Activated B cell treated with CpG ODN at 0.5 μM for 24 hours (primary cell): Measurements from ENCODE around the gene DPT. TPM values are rescaled to one million over a fixed set of nuclear protein-coding genes. Genes with fewer than 3 reads are reported as not detected.

Experiments
- ATAC-seq: fragments of 200-7000 bp; cut with Tn5 transposase; one replicate; pipeline ENCODE4 v1.10.0; 2021; ENCODE audit warnings: low read depth, mild to moderate bottlenecking, moderate library complexity
- CTCF ChIA-PET: fragments of 350-600 bp; sonication (Branson Sonifier 250); formaldehyde crosslinking; loops from one replicate; lab custom pipeline; 2021; ENCODE audit warnings: antibody characterized with exemption; lab: Charles Lee
- POLR2A ChIA-PET: fragments of 350-600 bp; sonication (Branson Sonifier 250); formaldehyde crosslinking; loops from one replicate; lab custom pipeline; 2021; ENCODE audit warnings: antibody characterized with exemption; lab: Charles Lee
- DNase-seq: peaks from one replicate; pipeline ENCODE4 v3.0.0; 2022
- H3K27ac Mint-ChIP-seq: one replicate; pipeline ENCODE4 v1.8.0; 2020; ENCODE audit warnings: mixed read lengths
- H3K27me3 Mint-ChIP-seq: one replicate; pipeline ENCODE4 v1.8.0; 2021; ENCODE audit warnings: mixed read lengths
- H3K36me3 Mint-ChIP-seq: one replicate; pipeline ENCODE4 v1.8.0; 2021; ENCODE audit warnings: low read depth, mixed read lengths
- H3K4me1 Mint-ChIP-seq: one replicate; pipeline ENCODE4 v1.8.0; 2021; ENCODE audit warnings: mixed read lengths
- H3K4me3 Mint-ChIP-seq: one replicate; pipeline ENCODE4 v1.8.0; 2020; ENCODE audit warnings: mild to moderate bottlenecking, mixed read lengths
- H3K9me3 Mint-ChIP-seq: one replicate; pipeline ENCODE4 v1.8.0; 2020; ENCODE audit warnings: mixed read lengths
- CTCF ChIP-seq: fragments of 200-600 bp; IDR thresholded peaks from one replicate; pipeline ENCODE4 v1.8.0; 2022; ENCODE audit warnings: antibody characterized with exemption, mild to moderate bottlenecking
- intact Hi-C: fragments of 100-400 bp; cut with micrococcal nuclease; formaldehyde crosslinking; loops from one replicate; pipeline ENCODE4 v1.15.1; 2024
- total RNA-seq: library from RNA; stranded (reverse); gene quantifications from 2 replicates; pipeline ENCODE4 v1.2.3, GENCODE V29; 2022

The DPT gene
- total RNA-seq, 1 donor from 2014 or later: not detected

- H3K4me1 Mint-ChIP-seq: no peaks in the 10 kb centered on the region
- CTCF ChIA-PET: no interaction called here
- DNase-seq (no peak), ATAC-seq (no peak)
- no peaks in the 10 kb centered on the region for H3K9me3 Mint-ChIP-seq
- POLR2A ChIA-PET: no interaction called here
- TF ChIP-seq CTCF: no peak
- H3K27ac Mint-ChIP-seq: no peak overlapping the region
- no peaks in the 10 kb centered on the region for H3K27me3 Mint-ChIP-seq
- H3K36me3 Mint-ChIP-seq: no peaks in the 10 kb centered on the region
- intact Hi-C loops: no loop called here
- H3K4me3 Mint-ChIP-seq: no peak overlapping the region
These were observed 39.0 kb upstream of the DPT start for GRCh38 chr1:168767894-168768584.

- ATAC-seq: no peak
- TF ChIP-seq CTCF: no peak
- Mint-ChIP-seq H3K4me3 (no peak overlapping the region), H3K27ac (no peak overlapping the region), H3K36me3 (no peaks in the 10 kb centered on the region), H3K4me1 (no peaks in the 10 kb centered on the region), H3K27me3 (no peaks in the 10 kb centered on the region), H3K9me3 (no peaks in the 10 kb centered on the region)
- DNase-seq: no peak
- ChIA-PET CTCF (no interaction called here), POLR2A (no interaction called here)
- intact Hi-C loops: no loop called here
These were observed 37.6 kb upstream of the DPT start for GRCh38 chr1:168766568-168766967.

- no peaks in the 10 kb centered on the region for H3K9me3 Mint-ChIP-seq
- intact Hi-C loops: no loop called here
- no peak for DNase-seq
- ChIA-PET POLR2A (no interaction called here), CTCF (no interaction called here)
- no peaks in the 10 kb centered on the region for H3K27me3 Mint-ChIP-seq
- H3K27ac Mint-ChIP-seq: no peak overlapping the region
- TF ChIP-seq CTCF: no peak
- no peaks in the 10 kb centered on the region for H3K36me3 Mint-ChIP-seq
- no peaks in the 10 kb centered on the region for H3K4me1 Mint-ChIP-seq
- ATAC-seq: no peak
- no peak overlapping the region for H3K4me3 Mint-ChIP-seq
These were observed 34.0 kb upstream of the DPT start for GRCh38 chr1:168763031-168763430.

GRCh38 chr1:168762473-168762872 lies 33.5 kb upstream of the DPT start:
- no peak overlapping the region for H3K4me3 Mint-ChIP-seq
- no peak overlapping the region for H3K27ac Mint-ChIP-seq
- DNase-seq (no peak), ATAC-seq (no peak)
- intact Hi-C loops: no loop called here
- no peak for TF ChIP-seq CTCF
- no peaks in the 10 kb centered on the region for H3K27me3 Mint-ChIP-seq
- no peaks in the 10 kb centered on the region for H3K9me3 Mint-ChIP-seq
- H3K4me1 Mint-ChIP-seq: no peaks in the 10 kb centered on the region
- ChIA-PET POLR2A (no interaction called here), CTCF (no interaction called here)
- no peaks in the 10 kb centered on the region for H3K36me3 Mint-ChIP-seq

- H3K27ac Mint-ChIP-seq: no peak overlapping the region
- no peak for DNase-seq
- H3K27me3 Mint-ChIP-seq: no peaks in the 10 kb centered on the region
- ChIA-PET POLR2A (no interaction called here), CTCF (no interaction called here)
- H3K36me3 Mint-ChIP-seq: no peaks in the 10 kb centered on the region
- H3K9me3 Mint-ChIP-seq: no peaks in the 10 kb centered on the region
- no peak overlapping the region for H3K4me3 Mint-ChIP-seq
- TF ChIP-seq CTCF: no peak
- ATAC-seq: no peak
- no peaks in the 10 kb centered on the region for H3K4me1 Mint-ChIP-seq
- intact Hi-C loops: no loop called here
These were observed 31.8 kb upstream of the DPT start for GRCh38 chr1:168760781-168761180.
